Left ventricle myocardium inferior (tissue), 1 donor: Measurements from ENCODE around the gene CDH4. TPM values are rescaled to one million over a fixed set of nuclear protein-coding genes. Genes with fewer than 3 reads are reported as not detected.

Experiments
- DNase-seq: peaks from one replicate; pipeline ENCODE4 v3.0.0-alpha.2; 2020
- H3K27ac ChIP-seq: fragments of 200-600 bp; replicated peaks from 2 replicates; pipeline ENCODE4 v1.8.0; 2021
- H3K27me3 ChIP-seq: fragments of 200-600 bp; 2 replicates; pipeline ENCODE4 v1.8.0; 2021; ENCODE audit warnings: low read depth
- H3K36me3 ChIP-seq: fragments of 200-600 bp; 2 replicates; pipeline ENCODE4 v1.8.0; 2021
- H3K4me1 ChIP-seq: fragments of 200-600 bp; 2 replicates; pipeline ENCODE4 v1.8.0; 2021
- H3K4me3 ChIP-seq: fragments of 200-600 bp; 2 replicates; pipeline ENCODE4 v1.8.0; 2021; ENCODE audit warnings: mild to moderate bottlenecking, moderate library complexity
- H3K9me3 ChIP-seq: fragments of 200-600 bp; replicated peaks from 2 replicates; pipeline ENCODE4 v1.8.0; 2021
- CTCF ChIP-seq: fragments of 200-600 bp; IDR thresholded peaks from 2 replicates; pipeline ENCODE4 v1.8.0; 2021; ENCODE audit warnings: antibody characterized with exemption, mild to moderate bottlenecking, borderline replicate concordance
- intact Hi-C: fragments of 100-400 bp; cut with micrococcal nuclease; formaldehyde crosslinking; loops from one replicate; pipeline ENCODE4 v1.11.0; 2022
- total RNA-seq: library from RNA; stranded (reverse); fragmentation: NEBNext Ultra II Directional; extraction: Animal tissue kit (Norgen Biotek cat#: 25700); gene quantifications from one replicate; pipeline ENCODE4 v1.2.1, GENCODE V29; 2021
- donor health status: DM: no; HTN: yes; CAD: no; lungs with severe emphysema.

Gene CDH4
- total RNA-seq, 1 donor from 2014 or later, result 0.05 TPM

GRCh38 chr20:61728786-61729770 lies 477.0 kb downstream of the CDH4 start:
- DNase-seq, result no peak

GRCh38 chr20:61730631-61731362 lies 478.7 kb downstream of the CDH4 start:
- intact Hi-C loops, result no loop called here
- no peak for TF ChIP-seq CTCF
- no peak overlapping the region for H3K4me3 ChIP-seq
- no peaks in the 10 kb centered on the region for H3K9me3 ChIP-seq
- H3K36me3 ChIP-seq, result no peaks in the 10 kb centered on the region
- H3K27me3 ChIP-seq, result peaks cover 72% of the 10 kb centered on the region
- H3K4me1 ChIP-seq, result no peaks in the 10 kb centered on the region
- DNase-seq, result no peak
- no peak overlapping the region for H3K27ac ChIP-seq

More at GRCh38 chr20:61728786-61729770, 477.0 kb downstream of the CDH4 start:
- no peak for TF ChIP-seq CTCF
- Histone ChIP-seq H3K4me1 (no peaks in the 10 kb centered on the region), H3K4me3 (no peak overlapping the region), H3K9me3 (no peaks in the 10 kb centered on the region), H3K27ac (no peak overlapping the region), H3K36me3 (no peaks in the 10 kb centered on the region), H3K27me3 (peaks cover 72% of the 10 kb centered on the region)
- intact Hi-C loops, result no loop called here

GRCh38 chr20:61731363-61732181 lies 479.5 kb downstream of the CDH4 start:
- H3K4me1 ChIP-seq, result no peaks in the 10 kb centered on the region
- H3K36me3 ChIP-seq, result no peaks in the 10 kb centered on the region
- TF ChIP-seq CTCF, result no peak
- no peak for DNase-seq
- intact Hi-C loops, result no loop called here
- peaks cover 74% of the 10 kb centered on the region for H3K27me3 ChIP-seq
- H3K9me3 ChIP-seq, result no peaks in the 10 kb centered on the region
- H3K4me3 ChIP-seq, result no peak overlapping the region
- no peak overlapping the region for H3K27ac ChIP-seq

GRCh38 chr20:61732511-61733210 lies 480.6 kb downstream of the CDH4 start:
- Histone ChIP-seq H3K9me3 (no peaks in the 10 kb centered on the region), H3K27me3 (peaks cover 85% of the 10 kb centered on the region), H3K36me3 (no peaks in the 10 kb centered on the region), H3K4me1 (no peaks in the 10 kb centered on the region), H3K4me3 (no peak overlapping the region), H3K27ac (no peak overlapping the region)
- no peak for DNase-seq
- no peak for TF ChIP-seq CTCF
- intact Hi-C loops, result no loop called here
